Activated CD4-positive, alpha-beta T cell treated with anti-CD3 and anti-CD28 coated beads, Interleukin-2, amount 50 U/mL, for 48 hours (primary cell): Measurements from ENCODE around the gene UTF1.
"Not testable (repeated sequence)": the region's sequence is repeated elsewhere in the genome, so short reads cannot be mapped to it uniquely, and the experiment has no call there.

Source experiments
- DNase-seq, 2 experiments: peaks; one replicate each; pipeline ENCODE4 v3.0.0-alpha.2; 2020

Gene UTF1

DNA sequence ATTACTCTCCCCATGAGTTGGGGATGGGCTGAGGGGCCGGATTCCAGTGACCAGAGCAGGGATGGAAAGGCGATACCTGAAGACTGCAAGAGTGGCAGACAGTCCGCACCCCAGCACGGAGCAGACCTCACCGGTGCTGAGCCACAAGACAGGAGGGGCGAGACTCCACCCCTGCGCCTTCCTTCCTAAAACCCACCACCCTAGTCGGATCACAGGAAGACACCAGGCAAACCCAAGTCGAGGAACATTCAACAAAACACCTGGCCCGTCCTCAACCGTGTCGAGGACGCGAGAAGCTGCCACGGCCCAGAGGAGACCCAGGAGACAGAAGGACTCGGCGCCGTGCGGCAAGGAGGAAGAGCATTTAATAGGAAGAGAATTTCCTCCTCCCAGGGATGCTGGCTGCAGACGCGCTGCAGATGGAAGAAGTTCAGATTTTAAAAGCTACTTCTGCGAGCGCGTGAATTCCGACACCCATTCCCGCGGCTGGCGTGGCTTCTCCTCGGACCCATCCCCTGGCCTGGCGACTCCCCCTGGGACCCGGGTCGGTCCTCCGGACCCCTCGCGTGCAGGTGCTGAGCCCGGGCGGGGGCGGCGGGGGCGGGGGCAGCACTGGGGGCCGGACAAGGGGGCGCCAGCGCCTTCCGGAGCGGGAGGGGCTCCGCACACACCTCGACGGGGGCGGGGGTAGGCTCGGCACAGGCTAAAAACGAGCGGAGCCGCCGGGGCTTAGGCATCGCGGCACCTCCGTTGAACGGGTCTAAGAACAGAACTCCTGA, 563 bp upstream of the UTF1 start:
- DNase-seq = no peak

DNA sequence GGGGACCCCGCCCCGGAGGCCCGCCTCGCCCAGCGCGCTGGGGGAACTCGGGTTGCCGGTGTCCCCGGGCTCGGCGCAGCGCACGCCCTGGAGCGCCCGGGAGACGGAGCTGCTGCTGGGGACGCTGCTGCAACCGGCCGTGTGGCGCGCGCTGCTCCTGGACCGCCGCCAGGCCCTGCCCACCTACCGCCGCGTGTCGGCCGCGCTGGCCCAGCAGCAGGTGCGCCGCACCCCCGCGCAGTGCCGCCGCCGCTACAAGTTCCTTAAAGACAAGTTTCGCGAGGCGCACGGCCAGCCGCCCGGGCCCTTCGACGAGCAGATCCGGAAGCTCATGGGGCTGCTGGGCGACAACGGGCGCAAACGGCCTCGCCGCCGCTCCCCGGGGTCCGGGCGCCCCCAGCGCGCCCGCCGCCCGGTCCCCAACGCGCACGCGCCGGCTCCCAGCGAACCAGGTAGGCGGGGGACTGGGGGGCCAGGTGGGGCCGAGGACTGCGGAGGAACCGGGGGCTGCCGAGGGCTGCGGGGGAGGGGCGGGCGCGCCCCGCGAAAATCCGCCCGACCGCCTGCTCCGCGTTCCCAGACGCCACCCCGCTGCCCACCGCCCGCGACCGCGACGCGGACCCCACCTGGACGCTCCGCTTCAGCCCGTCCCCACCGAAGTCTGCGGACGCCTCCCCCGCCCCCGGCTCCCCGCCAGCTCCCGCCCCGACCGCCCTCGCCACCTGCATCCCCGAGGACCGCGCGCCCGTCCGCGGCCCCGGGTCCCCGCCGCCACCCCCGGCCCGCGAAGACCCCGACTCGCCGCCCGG, 574 bp downstream of the UTF1 start:
- DNase-seq = peak in 1 of 2 experiments; percentile 25

DNA sequence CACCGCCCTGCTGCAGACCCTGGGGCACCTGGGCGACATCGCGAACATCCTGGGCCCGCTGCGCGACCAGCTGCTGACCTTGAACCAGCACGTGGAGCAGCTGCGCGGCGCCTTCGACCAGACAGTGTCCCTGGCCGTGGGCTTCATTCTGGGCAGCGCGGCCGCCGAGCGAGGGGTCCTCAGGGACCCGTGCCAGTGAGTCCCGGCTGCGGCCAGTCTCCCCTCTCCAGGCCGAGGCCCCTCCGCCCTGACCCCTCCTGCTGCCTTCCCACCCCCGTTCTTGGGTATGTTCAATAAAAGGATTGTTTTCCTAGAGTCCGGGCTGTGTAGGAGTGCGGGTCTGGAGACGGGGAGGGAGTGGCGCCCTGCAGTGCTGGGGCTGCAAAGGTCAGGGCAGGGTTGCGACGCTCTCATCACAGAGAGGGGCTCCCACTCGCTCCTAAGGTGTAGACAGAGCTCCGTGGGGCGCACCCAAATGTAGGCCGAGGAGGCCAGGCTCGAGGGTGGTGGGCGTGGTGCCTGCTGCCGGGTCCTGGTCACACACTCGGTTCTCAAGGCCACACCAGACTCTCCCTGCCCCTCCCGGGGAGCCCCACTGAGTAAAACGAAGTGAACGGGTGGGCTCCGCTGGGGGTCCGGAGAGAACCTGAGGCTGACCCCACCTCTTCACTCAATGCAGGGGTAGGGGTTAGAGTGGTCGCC, 1.4 kb downstream of the UTF1 start:
- DNase-seq = no peak

DNA sequence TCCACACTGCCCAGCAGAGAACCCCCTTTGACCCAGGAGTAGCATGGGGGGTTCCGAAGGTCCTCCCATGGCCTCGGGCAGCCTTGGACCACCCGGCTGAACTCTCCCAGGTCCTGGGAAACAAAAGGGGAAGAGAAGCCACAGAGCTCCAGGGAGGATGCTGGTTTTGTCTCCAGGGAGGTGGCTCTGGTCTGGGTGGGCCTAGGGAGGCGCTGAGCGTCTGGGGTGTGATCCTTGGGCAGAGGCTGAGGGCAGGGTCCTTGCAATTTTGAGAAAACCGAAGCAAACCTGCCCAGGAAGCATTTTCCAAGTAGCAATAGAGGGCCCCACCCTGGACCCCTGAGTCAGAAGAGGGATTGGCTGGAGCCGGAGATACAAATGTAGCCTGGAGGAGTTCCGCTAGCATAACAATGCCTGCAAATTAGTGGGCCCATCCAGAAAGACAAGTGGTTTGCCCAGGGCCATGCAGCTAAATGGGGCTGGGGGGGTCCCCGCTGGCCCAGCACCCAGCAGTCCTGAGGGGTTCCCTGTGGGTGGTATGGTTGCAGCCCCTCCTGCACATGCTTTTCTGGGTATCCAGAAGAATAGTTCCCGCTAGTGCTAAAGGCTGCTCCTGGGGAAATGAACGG, 2.0 kb downstream of the UTF1 start:
- no peak for DNase-seq

DNA sequence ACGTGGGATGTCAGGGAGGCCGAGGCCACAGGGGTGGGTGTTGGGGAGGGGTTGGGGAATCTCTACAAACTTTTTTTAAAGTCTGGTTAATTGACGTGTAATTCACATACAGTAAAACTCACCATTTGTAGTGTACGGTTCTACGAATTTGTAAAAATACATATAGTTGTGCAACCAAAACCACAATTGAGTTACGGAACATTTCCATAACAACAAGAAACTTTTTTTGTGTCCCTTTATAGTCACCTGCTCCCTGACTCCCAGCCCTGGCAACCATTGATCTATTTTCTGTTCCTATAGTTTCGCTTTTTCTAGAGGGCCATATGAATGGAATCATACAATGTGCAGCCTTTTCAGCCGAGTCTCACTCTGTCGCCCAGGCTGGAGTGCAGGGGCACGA, 4.8 kb downstream of the UTF1 start:
- not testable (repeated sequence) for DNase-seq

DNA sequence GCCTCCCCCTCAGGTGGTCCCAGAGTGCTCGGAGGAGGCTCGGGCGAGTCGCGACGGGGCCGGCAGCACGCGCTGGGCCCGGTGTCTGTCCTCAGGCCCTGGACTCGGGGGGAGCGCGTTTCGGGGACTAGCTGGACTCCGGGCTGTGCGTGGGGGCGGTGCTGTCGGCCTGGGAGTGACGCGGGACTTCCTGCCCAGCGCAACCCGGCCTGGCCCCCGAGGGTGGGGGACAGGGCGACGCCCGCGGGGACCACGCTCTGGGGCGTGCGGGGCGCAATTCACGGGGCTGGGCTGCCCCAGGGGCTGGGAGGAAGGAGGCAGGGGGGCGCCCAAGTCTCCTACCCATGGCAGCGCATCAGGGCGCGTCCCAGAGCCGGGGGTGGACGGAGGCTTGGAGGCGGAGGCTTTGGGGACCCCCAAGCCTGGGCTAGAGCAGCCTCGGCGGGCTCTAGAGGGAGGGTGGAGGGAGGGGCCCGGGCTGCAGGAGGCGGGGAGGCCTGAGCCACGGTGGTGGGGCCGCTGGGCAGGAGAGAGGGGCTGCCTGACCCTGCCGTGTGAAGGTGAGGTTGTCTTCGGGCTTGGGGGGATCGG, 5.3 kb downstream of the UTF1 start:
- no peak for DNase-seq

DNA sequence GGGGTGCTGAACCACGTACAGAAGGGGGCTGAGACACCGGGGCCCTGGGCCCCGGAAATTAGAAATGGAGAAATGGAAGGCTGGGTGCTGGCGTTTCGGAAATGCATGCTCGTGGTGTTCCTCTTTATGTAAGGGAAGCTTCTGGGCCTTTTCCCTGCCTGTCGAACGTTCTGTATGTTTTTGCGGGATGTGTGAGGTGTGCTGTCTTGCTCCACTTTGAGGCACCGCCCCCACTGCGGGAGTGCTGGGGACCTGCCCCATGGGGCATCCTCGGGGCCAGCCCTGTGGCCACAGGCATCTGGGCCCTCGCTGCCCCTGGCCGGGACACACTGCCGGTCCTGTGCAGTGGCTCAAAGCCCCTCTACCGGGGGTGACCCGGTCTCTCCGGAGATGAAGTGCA, 5.9 kb downstream of the UTF1 start:
- DNase-seq = no peak

DNA sequence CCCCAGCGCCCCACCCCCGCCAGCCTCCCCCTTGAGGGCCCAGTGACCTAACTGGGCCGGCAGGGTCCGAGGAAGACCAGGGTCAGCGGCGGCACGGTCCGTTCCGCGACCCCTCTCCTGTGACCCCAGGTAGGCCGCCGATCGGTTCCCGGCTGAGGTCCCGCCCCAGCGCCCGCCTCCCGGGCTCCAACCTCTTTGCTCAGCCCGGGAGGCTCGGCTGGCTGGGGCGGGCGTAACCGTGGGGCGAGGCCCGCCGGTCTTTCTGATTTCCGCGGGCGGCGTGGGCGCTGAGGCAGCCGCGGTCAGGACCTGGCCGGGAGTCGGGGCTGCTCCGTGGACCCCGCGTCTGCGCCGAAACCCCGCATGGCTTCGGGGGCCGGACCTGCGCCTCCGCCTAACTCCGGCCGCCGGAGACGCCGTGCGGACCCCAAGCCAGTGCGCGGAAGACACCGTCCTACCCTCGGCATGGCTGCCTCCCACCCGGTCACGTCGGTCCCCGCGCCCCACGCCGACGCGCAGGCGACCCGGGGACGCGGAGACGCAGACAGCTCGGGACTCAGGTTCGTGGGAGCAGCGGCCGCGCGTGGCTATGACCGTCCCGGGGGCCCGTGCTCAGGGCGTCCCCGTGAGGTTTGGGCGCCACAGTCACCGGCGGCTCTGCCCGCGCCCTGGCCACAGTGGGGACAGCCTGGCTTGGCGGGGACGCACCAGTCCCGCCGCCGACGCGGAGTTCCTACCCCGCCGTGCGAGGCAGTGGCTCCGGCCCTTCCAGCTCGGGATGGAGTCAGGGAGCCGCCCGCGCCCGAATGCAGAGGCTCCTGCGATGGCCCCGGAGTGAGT, 6.6 kb downstream of the UTF1 start:
- no peak for DNase-seq

DNA sequence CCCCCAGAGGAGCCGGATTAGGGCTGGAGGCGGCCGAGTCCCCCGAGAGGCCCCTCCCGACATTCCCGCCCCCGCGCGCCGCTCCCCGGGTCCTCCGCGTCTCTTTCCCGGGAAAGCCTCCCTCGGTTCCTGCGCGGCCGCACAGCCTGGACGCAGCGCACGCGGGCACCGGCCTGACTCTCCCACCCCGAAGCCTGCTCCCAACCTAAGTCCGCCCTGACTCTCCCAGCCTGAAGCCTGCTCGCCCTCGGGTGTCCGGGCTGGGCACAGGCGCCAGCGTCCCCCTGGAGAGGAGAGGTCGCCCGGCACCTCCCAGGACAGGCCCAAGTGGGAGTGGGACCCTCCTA, 7.2 kb downstream of the UTF1 start:
- DNase-seq = no peak

DNA sequence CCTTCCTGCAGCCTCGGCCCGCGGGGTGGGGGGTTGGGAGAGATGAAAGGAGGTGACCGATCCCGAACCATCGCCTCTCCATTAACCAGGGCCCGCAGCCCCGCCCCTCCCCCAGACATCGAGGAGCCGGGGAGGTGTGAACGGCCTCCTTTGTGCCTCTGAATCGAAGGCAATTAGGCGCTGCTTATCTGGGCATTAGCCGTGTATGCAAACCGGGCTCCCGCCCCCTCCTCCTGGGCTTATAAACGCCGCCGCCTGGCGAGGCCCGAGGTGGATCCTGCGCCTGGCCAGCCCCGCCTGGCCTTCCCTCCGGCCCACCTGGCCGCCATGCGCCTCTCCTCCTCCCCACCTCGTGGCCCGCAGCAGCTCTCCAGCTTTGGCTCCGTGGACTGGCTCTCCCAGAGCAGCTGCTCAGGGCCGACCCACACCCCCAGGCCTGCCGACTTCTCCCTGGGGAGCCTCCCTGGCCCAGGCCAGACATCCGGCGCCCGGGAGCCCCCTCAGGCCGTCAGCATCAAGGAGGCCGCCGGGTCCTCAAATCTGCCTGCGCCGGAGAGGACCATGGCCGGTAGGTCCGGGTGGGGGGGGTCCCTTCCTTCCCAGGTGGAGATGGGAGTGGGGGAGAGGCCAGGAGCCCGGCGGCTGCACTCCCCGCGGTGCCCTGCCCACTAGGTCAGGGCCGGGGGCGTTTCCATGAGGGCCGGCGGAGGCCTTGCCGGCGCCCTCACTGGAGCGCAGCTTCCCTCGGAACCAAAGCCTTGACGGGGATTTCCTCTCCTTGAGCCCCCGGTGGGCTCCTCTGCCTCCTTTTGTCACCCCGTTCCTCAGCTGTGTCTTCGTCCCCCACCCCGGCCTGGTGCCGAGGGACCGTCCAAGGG, 7.8 kb downstream of the UTF1 start, which contains the start of gene VENTX:
Gene VENTX, plus strand, starts transcription at position 268 of the 878 bp plus-strand sequence. Its CDS starts 60 bp downstream, at position 328.
- DNase-seq = no peak

DNA sequence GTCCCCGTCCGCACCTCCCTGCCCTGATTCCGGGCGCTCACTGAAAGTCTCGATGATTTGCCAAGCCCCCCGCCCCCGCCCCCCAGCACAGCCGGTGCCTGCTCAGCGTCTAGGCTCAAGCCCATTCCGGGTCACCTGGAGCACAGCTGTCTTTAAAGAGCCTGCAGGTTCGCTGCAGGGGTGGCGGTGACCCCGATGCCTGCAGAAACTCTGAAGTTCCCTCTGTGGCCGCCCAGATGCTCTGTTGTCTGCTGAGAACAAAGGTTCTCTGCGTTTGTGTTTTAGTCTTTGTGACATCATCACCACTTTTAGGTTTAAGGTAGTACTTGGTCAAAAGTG, 8.4 kb downstream of the UTF1 start:
- no peak for DNase-seq

DNA sequence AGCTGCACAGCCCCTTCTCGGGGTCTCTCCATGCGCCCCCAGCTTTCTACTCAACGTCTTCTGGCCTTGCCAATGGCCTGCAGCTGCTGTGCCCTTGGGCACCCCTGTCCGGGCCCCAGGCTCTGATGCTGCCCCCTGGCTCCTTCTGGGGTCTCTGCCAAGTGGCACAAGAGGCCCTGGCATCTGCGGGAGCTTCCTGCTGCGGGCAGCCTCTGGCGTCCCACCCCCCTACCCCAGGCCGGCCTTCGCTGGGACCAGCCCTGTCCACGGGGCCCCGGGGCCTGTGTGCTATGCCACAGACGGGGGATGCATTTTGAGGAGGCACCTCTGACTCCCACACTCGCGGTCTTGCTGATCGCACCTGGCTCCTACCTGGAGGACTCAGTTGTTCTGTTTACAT, 10.0 kb downstream of the UTF1 start:
- DNase-seq = no peak

DNA sequence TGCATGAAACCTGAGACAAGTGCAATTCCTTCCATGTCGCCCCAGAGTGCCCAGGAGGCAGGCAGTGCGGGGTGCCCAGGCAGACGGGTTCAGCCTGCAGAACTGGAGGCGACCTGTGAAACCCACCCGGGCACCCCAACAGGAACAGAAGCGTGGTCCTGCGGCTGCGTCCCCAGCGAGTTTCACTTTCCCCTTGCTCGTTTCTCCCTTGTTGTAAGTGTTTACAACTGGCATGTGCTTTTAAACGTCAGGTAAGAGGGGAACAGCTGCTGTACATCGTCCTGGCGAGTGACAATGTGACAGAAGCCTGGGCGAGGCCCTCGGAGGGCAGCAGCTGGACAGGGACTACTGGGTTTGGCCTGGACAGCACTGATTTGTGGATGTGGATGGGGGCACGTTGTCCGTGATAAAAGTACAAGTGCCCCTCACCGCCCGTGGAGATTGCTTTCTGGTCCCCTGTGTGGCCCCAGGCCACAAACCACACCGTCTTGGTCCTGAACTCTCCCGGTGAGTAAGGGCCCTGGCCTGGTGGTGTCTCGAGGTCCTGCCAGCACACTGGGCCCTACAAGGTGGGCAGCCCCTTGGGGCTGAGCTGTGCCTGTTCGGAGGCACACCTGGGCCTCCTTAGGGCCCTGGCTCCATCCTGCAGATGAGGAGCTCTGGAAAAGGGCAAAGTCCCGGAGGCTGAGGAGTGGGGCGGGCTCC, 11.6 kb downstream of the UTF1 start:
- DNase-seq = no peak

DNA sequence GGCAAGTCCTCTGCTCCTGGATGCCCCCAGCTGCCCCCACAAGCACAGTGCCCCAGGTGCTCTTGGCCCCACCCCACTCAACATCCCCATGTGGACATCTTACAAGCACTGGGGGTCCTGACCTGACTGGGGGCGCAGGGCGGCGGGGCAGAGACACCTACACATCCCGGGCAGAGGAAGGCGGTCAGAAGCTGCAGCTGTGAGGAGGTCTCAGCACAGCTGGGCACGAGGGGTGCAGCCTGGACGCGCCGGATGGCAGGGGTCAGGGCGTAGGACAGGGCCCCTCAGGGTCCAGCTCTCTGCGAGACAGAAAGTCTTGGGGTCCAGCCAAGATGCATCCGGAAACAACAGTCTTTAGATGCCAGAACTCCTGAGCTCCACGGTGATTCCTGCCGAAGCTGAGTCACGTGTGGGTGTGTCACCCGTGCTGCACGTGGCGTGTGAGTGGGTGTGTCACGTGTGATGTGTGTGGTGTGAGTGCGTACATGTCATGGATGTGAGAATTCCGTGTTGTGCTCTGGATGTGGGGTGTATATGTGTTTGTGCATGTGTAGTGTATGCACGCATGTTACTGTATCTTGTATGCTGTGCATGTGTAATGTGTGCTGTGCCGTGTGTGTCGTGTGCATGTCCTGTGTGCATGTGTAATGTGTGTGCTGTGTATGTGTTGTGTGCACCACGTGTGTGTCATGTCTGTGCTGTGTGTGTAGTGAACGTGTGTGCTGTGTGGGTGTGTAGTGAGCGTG, 12.8 kb downstream of the UTF1 start:
- no peak for DNase-seq

DNA sequence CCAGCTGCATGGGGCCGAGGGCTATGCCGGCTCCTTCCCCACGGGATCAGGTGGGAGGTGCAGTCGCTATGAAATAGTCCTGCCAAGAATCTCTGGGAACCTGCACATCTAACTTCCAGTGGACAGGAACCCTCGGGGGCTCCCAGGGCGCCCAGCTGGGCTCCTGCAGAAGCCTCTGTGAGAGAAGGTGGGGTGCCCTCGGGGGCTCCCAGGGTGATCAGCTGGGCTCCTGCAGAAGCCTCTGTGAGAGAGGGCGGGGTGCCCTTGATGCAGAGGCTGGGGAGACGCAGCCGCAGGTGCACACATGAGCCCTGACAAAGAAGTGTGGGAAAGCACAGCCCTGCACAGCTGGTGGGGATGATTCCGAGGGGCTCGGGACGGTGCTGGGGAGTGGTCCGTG, 13.6 kb downstream of the UTF1 start:
- DNase-seq = no peak

DNA sequence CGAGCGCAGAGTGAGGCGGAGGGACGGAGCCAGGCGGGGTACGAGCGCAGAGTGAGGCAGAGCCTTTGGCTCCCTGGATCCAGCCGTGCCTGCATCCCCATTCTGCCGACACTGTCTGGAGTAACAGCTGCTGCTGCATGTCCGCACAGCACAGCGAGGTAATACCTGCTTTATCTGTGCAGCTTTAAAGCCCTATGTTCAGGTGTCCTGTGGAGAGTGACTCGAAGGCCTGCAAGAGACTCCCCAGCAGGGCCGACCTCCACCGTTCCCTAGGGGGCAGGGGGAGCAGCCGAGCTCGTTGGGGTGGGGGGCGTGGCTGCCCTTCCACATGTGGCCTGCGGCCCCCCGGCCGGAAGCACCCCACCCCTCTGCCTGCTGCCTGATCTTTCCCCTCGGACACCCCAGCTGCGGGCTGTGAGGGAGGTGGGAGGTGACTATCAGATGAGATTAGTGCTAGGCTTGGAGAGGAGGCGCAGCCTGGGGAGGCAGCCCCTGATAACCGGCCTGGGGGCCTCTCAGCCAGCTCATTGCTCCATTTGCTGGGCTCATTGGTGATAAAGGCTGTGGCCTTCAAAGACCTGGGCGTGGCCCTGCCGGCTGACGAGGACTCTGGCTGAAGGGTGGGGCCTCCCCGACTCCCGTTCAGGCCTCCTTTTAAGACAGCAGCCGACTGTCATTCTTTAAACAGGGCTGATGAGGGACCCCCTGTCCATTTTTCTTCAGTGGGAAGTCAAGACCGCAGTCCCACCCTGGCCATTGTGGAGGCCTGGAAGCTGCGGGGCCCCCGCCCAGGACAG, 15.6 kb downstream of the UTF1 start:
- DNase-seq = no peak

DNA sequence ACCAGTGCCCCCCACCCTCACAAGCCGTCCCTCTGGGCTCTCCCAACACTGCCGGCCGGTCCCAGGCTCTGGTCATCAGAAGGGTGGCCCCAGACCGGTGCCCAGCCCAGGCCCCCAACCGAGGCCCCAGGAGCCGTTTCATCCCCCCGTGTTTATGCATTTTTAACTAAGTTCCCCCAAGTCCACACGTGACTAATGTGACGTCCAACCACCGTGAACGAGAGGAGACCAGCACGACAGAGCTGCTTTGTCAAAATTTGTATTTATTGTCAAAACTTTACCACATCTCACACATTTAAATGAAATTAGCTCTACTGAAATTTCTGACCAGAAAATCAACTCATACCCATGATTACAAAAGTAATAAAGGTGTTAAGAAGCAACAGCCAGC, 16.2 kb downstream of the UTF1 start:
- DNase-seq = no peak

DNA sequence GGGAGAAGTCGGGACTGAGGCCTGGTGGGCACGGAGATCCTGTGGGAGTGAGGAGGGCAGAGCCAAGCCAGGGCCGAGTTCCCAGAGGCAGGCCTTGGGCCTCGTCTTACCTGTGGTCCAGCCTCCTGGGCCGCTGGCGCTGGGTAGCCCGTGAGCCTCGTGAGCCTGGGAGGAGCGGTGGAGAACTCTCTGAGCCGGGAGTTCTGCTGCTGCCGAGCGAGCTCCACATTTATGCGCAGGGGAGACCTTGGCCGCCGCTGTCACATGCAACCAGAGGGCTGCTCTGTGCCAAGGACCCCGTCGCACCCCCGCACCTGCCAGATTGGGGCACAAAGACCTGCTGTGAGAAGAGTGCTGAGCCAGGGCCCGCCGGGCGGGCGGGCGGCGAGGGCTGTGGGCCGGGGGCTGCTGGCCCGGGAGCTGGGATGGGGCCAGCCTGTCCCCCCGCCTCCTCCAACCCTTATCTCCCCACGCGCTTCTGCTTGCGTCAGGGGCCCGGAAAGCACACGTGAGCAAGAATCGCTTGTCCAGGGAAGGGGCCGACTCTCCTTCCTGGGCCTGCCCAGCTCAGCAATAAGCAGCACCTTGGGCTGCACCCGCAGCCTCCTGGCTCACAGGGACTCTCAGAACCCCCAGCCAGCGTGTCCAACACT, 17.8 kb downstream of the UTF1 start:
- no peak for DNase-seq
